Epidermal melanocyte (primary cell): Measurements from ENCODE around the gene JAZF1.

Experiments used
- DNase-seq: peaks from one replicate; pipeline ENCODE4 v3.0.0; 2011; ENCODE audit warnings: low spot score; ENCODE audit not compliant: insufficient read length

JAZF1 gene

DNA sequence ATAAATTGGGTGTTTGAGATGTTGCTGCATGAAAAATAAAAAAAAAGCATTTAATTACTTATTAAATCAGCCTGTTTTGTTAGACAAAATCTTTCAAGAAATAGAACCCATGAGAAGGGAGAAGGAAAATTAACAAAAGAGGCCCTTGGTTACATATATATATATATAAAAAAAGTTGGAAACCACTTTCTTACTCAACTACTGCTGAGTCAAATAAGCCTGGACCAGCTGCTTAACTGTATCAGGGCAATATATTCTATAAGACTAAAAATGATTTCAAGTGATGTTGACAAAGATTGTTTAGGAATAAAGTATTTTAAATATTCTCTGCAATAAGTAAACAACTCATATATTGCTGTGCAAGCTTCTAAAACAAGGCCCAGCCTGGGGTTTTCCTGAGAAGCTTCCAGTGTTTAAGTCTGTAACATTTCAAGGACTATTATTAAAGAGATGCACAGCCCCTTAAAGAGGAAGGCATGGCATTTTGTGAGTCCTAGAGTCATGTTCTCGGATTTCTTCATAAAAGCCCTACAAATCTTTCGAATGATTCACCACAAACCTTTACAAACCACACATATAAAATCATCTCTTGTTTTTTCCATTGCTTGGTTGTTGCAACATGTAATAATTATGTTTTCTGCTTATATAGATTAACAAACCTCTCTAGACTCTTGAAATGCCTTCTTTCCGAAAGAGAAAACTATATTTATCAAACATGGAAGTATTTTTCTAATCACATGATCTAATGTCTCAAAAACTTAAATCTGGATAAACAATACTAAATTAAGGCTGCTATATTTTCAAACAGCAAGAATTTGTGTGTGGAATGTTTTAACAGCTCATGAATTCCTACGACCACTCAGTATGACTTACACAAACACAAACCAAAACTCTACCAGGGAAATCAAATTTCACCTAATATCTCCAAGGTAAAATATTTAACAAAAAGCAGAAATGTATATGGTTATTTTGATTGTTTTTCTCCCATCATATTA lies 14.3 kb downstream of the JAZF1 start:
- DNase-seq, result no peak

DNA sequence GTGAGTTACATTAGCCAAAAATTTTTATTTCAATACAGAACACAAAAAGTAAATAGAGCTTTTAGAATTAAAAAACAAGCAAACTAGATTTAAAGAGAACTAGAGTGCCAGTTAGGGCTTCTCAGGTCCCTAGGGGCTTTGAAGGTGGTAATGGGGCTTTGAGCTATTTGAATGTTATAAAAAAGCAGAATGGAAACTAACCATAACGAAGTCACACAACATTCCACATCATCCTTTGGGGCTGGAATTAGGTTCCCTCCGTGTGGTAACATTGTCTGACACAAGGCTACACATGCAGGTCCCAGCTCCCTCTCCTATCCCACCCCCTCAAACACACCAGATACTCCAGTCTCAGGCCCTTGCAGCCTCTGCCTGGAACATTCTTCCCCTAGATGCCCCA lies 15.3 kb downstream of the JAZF1 start:
- no peak for DNase-seq

DNA sequence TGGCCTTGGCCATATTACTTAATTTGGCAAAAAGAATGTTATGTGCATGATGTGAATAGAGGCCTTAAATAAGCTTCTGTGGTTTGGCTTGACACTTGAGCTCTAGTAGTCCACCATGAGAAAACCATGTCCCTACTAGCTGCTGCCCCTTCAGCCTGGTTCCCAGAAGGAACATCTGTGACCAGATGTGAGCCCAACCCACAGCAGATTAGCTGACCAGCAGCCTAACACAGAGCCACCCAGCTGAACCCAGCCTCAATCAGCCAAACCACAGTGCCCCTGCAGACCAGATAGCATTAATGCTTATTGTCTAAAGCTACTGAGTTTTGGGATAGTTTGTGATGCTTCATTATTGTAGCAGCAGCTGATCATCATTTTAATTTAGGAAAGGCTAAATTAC lies 16.6 kb downstream of the JAZF1 start:
- DNase-seq, result no peak

DNA sequence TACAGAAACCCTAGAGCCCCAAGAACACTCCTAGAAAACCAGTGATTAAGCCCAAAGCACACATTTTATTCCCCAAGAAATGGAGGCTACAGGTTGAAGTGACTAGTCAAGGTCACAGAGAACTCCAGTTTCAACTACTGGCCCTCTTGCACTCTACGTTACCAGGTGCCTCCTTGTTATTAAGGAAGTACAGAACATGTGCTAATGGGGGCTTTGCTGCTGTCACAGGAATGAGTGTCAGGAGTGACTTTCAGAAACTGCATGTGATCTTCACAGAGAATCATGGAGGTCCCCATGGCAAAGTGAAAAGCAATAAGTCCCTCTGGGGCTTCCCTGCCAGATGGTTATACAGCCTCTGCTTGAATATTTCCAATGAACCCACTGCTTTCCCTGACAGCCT lies 19.3 kb downstream of the JAZF1 start:
- DNase-seq, result no peak

DNA sequence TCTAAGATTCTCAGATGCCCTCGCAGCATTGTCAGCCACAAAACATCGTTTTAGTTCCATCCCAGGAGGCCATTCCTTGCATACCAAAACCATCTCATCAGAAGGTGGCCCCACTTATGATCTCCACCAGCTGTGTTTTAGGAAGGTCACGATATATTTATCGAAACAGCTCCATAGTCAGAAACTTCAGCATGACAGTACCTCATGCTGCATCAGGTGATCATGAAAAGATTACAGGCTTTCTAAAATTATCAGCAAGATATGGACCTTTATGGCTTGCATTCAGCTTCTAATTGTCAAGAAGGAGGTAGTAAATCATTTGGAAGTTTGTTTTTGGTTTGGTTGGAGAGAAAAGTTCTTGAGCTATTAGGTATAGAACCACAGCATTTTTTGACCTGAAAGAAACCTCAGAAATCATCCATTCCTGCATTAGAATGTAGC lies 20.0 kb downstream of the JAZF1 start:
- no peak for DNase-seq

DNA sequence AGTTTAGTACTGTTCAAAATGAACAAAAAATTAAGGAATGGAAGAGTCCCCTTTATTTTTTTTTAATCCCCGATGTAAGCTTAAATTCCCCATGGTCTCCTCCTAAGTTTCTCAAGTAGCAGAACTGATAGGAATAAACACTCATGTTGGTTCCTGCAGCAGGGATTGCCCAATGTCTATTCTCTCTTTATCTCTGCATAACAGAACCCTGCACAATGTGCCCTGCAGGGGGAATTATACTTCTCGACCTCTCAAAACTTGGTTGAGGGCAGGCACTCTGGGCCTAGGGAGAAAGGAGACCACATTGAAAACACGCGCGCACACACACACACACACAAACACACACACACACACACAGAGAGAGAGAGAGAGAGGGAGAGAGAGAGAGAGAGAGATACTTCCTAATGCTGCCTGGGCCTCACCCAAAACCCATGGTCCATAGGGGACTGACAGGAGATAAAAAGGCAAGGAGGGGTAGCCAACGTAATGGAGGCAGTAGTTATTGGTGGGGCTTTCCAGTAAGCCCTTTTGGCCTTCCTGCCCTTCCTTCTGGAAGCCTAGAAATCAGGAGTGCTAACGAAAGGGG lies 22.7 kb downstream of the JAZF1 start:
- DNase-seq, result no peak

DNA sequence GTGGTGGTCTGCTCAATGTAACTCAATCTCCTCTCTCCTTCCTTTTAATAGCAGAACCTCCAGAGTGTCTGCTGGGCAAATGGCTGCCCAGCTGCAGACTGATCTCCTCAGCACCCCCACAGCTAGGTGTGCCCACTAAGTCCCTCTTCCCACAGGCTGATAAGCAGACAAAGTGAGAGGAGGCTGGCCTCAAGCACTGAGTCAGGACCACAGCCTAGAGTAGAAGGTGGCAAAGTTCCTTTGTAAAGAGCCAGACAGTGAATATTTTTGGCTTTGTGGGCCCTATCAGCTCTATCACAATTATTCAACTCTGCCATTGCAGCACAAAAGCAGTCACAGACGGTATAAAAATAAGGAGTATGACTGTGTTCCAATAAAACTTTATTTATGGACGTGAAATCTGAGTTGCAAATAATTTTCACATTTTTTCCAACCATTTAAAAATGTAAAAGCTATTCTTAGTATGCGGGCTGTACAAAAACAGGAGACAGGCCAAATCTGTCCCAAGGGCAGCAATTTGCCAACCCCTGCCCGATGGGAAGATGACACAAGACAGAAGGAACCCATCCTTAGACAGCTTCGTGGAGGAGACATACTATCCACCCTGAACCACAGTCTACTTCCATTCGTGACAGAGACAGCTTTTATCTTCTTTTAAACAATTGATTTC lies 23.4 kb downstream of the JAZF1 start:
- no peak for DNase-seq

DNA sequence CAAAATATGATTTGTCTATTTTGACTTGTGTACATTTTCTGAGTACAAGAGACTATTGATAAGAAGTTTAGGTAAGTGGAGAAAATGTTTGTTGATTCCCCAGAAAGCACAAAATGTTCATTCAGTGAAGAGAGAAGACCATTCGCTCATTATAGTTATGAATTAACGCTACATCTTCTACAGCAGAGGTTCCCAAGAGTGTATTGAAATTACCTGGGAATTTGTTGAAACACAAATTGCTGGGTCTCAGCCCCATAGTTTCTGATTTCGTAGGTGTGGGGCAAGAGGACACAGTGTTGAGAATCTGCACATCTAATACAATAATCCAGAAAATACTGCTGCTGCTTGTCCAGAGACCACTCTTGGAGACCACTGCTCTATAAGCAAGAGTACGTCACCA lies 24.2 kb downstream of the JAZF1 start:
- no peak for DNase-seq

DNA sequence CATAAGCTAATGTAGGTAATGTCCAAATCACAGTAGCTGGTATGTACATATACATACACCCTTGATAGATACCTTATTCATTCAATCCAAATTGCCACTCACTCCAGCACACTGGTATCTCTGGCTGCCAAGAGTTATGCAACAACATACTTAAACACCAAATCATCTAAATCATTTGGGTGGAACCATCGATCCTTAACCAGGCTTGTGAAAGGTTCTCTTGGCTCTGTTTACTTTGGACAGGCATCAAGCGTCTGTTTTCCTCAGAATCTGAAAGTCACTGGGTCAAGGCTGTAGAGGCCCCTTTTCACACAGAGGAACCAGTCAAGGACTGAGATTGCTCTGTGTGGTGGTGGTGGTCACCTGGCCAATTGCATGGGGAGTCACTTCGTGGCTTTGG lies 24.6 kb downstream of the JAZF1 start:
- DNase-seq, result no peak

DNA sequence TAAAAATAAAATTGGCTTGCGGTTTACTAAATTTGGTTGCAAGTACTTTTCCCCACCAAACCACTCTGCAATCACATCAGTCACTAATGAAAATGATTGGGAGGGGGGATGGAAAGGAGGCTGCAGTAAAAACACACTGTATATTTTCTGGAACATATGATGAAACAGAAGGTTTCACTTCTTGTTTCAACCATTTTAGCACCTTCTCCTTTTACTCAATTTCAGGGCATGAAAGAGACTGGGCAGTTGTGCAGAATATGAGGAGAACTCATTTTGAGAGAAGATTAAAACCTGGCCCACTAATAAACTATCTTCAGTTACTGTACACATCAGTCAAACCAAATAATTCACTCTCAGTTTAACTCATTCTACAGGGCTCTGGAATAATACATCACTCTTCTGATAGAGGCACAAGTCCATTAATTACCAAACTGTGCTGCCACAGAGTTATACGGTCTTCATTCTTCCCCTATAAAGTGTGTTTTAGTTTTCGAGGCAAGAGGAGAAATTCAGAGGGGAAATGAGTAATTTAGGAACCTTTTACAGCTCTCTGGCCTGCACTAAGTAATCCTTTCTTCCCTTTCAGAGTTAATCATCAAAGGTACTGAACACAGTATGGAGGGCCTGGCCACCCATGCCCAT lies 25.5 kb downstream of the JAZF1 start:
- DNase-seq, result no peak

DNA sequence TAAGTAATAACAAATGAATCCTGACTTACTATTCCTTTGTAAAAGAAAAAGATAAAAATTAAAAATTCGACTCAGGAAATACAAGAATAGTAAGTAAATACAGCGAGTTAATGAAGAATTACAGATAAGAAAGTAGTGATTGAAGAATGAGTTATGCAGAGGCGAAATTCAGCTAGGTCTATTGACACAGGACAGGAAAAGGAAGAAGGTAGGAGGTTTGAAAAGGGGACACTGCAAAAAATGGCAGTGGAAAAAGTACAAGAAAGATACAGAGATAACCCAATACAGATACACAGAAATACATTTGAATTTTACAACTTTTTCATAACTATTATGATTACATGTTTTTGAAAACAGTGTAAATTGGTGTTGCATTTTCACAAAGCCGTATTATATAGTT lies 28.0 kb downstream of the JAZF1 start:
- no peak for DNase-seq

DNA sequence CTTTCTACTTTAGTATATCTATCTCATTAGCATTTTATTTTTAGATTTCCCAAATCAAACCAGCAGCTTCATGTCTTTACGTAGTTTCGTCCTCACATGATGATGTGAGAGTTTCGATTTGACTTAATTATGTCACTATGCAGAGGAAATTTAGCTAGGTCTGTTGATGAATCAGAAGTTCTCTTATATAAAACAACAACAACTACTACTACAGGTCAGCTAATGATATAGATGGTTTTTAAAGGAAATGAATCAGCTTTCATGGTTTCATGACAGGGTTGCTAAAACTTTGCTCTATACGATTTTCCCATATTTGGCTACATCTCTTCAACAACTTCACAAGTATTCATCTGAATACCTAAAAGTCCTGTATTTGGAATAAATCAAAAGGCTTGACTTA lies 28.6 kb downstream of the JAZF1 start:
- DNase-seq, result no peak

DNA sequence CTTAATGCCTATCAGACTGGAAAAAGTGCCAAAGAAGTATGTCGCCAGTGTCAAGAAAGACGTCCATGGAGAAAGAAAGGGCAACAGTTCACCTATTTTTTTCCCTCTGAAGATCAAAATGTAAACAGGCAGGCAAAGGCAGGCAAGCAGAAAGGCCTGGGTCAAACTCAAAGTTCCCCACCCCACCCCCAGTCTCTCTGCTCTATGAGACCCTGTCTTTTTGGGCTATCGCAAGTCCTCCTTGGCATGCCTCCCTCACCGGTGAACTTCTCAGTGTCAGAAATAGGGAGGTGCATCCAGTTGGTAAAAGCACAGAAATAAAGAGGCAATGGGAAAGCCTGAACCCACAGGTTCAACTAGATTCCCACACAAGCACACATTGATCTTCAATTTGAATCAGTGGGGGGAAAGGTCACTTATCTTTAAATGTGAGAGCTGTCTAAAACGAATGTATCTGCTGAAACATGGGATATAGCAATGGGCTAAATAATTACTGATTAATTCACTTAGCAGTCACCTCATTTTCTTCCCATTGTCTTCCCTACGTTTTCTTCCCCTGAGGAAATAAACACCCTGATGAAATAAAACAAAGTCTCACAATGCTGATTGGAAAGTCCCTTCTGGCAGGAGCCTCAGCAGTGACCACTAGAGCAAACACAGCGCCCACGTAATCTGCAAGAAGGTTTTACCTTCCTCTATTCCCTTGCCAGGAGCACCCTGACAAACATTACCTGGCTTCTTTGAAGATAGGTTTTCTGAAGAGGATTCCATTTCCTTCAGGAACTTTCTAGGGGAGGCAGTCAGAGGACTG lies 31.1 kb downstream of the JAZF1 start:
- no peak for DNase-seq

DNA sequence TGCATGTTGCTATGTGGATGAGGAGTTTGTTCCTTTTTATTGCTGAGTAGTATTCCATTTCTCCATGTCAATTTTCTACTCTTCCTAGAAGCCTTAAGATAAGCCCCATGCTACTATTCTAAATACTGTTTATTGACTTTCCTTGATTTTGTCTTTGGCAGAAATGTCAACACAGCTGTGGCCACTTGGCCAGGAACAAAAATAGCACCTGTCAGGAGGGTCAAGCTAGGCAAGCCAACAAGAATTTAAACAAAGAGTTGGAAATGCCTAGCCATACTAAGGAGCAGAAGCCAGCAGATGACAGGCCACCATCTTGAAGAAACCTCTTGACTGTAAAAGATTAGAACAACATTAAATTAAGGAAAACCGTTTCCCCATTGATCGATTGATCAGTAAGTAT lies 34.7 kb downstream of the JAZF1 start:
- no peak for DNase-seq

DNA sequence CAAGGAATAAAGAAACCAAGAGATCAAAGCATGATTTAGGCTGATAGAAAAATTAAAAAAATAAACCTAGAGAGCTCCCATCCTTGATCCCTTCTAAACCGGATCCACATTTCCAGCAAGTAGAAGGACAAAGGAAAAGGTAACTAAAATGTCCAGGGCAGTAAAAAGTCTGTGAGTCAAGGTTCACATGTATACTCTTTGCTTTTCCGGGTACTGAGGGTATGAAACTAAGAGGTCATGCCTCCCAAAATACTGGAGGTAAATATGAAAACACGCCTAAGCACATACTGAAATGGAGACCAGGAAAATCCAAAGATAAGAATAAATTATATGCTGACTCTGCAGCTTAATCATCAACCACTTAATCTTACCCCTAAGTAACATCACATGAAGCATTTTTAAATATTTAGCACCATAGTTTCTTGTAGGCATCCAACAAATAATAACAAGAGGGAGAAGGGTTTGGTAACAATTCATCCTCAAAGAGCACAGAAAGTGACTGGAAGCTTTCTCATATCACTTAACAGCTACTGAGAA lies 35.4 kb downstream of the JAZF1 start:
- no peak for DNase-seq

DNA sequence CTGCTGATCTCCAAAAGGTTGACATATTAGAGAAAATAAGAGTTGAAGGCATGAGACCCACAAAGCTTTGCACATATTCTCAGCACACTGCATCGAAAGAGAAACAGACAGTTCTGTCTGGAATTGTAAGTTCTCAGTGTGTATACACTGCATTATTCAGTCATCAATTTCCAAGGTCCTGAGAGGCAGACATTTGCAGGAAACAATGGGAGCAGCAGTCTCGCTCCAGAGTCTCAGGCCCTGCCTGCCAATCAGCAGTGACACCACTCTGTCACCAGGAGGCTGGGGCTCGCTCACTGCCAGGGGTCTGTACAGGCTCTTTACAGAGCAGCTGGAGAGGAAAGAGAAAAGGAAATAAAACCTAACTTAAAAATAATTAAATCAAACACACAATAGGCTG lies 36.3 kb downstream of the JAZF1 start:
- DNase-seq, result no peak

DNA sequence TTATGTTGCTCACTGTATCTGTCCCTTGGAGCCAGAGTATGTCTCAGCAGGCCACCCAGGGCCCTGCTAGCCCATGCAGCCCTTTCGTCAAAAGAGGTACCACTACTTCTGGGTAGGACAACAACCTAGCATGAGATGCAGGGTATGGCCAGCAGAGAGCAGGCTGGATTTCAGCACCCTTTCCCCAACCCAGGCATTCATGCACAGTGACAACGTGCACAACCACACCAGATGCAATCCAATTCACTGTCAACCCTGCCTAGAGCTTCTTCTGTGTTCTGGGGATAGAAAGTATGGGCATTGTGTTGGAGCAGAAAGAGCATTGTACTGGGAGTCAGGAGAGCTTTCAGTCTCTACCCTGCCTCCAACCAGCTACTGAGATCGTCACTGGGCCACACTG lies 37.9 kb downstream of the JAZF1 start:
- DNase-seq, result no peak

DNA sequence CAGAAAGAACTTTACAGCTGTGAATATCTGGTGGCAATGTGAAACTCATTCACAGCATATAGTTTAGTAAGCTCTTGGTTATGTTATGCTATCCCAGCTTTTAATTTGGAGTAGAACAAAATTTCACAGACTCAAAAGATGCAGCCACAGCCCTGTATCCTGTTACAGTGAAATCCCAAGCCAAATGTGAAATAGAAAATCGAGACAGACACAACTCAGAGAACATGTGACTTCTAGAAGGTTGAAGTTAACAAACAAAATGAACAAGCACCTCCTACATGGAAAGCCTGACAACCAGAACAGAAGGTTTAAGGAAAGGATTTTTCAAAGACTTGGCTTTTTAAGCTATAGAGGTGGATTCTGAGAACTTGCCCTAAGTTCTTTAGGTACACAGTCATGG lies 39.6 kb downstream of the JAZF1 start:
- DNase-seq, result no peak

DNA sequence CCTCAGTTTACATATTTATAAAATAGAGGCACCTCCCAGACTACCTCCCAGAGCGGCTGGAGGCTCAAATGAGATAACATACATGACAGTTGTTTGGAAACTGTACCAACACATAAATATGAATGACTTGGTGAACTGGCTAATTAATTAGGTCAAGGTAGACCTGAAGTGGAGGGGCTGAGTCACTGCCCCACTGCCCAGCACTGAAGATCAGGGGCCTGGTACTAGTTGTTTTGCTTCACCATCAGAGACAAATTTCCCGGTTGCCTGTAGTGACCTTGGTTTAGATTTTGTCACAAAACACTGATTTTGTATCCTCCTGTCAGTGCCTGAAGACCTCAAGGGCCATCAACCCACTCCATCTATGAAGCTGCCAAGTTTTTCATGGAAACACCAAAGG lies 41.8 kb downstream of the JAZF1 start:
- no peak for DNase-seq

DNA sequence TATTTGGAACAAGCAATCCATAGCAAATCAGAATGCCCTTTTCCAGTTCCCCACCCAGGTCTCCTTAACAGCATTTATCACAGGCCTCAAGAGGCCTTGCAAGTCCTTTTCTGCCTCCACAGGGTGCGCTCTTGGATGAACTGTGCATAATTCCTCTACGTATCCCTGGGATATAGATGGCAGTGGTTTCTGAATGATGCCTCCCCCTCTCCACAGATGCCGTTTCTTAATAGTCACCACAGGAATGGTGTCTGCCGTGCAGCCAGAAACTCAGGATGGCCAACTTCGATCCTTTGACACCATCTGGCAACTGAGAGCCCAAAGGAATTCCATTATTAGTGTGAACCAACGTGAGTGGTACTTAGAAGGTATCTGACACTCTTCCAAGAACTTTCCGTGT lies 43.1 kb downstream of the JAZF1 start:
- DNase-seq, result no peak

DNA sequence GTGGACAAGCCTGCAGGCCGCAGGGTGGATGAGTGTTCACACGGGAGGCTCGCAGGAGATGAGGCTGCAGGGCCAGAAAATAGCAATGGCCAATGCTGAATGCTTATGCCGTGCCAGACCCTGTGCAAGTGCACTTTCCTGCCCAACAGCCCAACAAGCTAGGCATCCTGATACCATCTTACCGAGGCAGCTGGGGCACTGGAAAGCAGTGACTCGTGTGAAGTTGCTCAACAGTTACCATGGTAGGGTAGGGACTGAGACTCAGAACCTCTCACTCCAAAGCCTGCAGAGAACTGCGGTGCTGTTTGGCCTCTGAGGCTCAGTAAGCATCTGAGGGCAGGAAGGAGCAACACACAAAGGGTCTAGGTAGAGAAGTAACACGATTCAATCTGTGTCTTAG lies 43.7 kb downstream of the JAZF1 start:
- DNase-seq, result no peak
